CD4-positive, alpha-beta T cell (primary cell): Measurements from ENCODE around the gene FSTL4. TPM values are rescaled to one million over a fixed set of nuclear protein-coding genes. Genes with fewer than 3 reads are reported as not detected.

Experiments used
- ATAC-seq: fragments of 200-7000 bp; cut with Tn5 transposase; one replicate; pipeline ENCODE4 v1.10.0; 2022; ENCODE audit warnings: mild to moderate bottlenecking; ENCODE audit not compliant: poor library complexity
- CTCF ChIA-PET: fragments of 350-600 bp; sonication (Branson Sonifier 250); formaldehyde crosslinking; loops from one replicate; lab custom pipeline; 2021; ENCODE audit warnings: antibody characterized with exemption, inconsistent platforms; lab: Charles Lee
- POLR2A ChIA-PET: fragments of 350-600 bp; sonication (Branson Sonifier 250); formaldehyde crosslinking; loops from one replicate; lab custom pipeline; 2021; ENCODE audit warnings: antibody characterized with exemption, inconsistent platforms; lab: Charles Lee
- DNase-seq, 14 experiments: peaks; one replicate each; pipeline ENCODE4 v3.0.0-alpha.2; 2013 to 2020; ENCODE audit warnings: mixed read lengths in 2 of 14
- H3K27ac ChIP-seq, 2 donors: one replicate each; pipeline versions ENCODE4 v1.5.1 to v1.7.0; 2013; ENCODE audit warnings: low read length in 2 of 2, low read depth in 1 of 2, mild to moderate bottlenecking in 1 of 2
- H3K27me3 ChIP-seq, 2 experiments: 1 replicate in 1 of 2; 2 replicates in 1 of 2; pipeline versions ENCODE4 v1.6.1 to v1.7.0; 2013; ENCODE audit warnings: low read length in 2 of 2, control low read depth in 1 of 2, mild to moderate bottlenecking in 1 of 2, moderate library complexity in 1 of 2; ENCODE audit not compliant: insufficient read depth in 2 of 2, control insufficient read depth in 1 of 2
- H3K36me3 ChIP-seq: one replicate; pipeline ENCODE4 v1.6.1; 2013; ENCODE audit warnings: low read length, control low read depth; ENCODE audit not compliant: insufficient read depth
- H3K4me1 ChIP-seq: one replicate; pipeline ENCODE4 v1.6.1; 2013; ENCODE audit warnings: low read length, control low read depth; ENCODE audit not compliant: insufficient read depth
- H3K4me3 ChIP-seq: one replicate; pipeline ENCODE4 v1.5.1; 2013; ENCODE audit warnings: mild to moderate bottlenecking, low read length, moderate library complexity
- H3K9me3 ChIP-seq, 2 experiments: 1 replicate in 1 of 2; 2 replicates in 1 of 2; pipeline versions ENCODE4 v1.6.1 to v1.7.0; 2013; ENCODE audit warnings: low read length in 2 of 2, mild to moderate bottlenecking in 2 of 2, control low read depth in 1 of 2, moderate library complexity in 1 of 2; ENCODE audit not compliant: control insufficient read depth in 1 of 2, insufficient read depth in 1 of 2
- H3K27ac Mint-ChIP-seq: one replicate; pipeline ENCODE4 v1.8.0; 2020; ENCODE audit warnings: mixed read lengths
- H3K27me3 Mint-ChIP-seq: one replicate; pipeline ENCODE4 v1.8.0; 2021; ENCODE audit warnings: mixed read lengths
- H3K36me3 Mint-ChIP-seq: one replicate; pipeline ENCODE4 v1.8.0; 2021; ENCODE audit warnings: low read depth, mixed read lengths
- H3K4me1 Mint-ChIP-seq: one replicate; pipeline ENCODE4 v1.8.0; 2021; ENCODE audit warnings: low read depth, mixed read lengths
- H3K4me3 Mint-ChIP-seq: one replicate; pipeline ENCODE4 v1.8.0; 2020; ENCODE audit warnings: mild to moderate bottlenecking, mixed read lengths
- H3K9me3 Mint-ChIP-seq: one replicate; pipeline ENCODE4 v1.8.0; 2020; ENCODE audit warnings: mixed read lengths
- CTCF ChIP-seq: fragments of 200-600 bp; IDR thresholded peaks from one replicate; pipeline ENCODE4 v1.8.0; 2022; ENCODE audit warnings: antibody characterized with exemption, mild to moderate bottlenecking
- intact Hi-C, 2 experiments: fragments of 100-400 bp; cut with DNase I in 1 of 2; cut with micrococcal nuclease in 1 of 2; formaldehyde crosslinking; loops; one replicate each; pipeline versions ENCODE4 v1.15.1 to v1.9.0; 2023 to 2025; cut with DNase I, micrococcal nuclease
- total RNA-seq, 174 experiments: library from RNA in 2 of 174; stranded (reverse) in 2 of 174; gene quantifications; one replicate each; pipeline ENCODE4 v1.2.3 and lab custom pipeline; 2021 to 2026

FSTL4 gene
- total RNA-seq, 2 experiments from 2014 or later, result not detected

DNA sequence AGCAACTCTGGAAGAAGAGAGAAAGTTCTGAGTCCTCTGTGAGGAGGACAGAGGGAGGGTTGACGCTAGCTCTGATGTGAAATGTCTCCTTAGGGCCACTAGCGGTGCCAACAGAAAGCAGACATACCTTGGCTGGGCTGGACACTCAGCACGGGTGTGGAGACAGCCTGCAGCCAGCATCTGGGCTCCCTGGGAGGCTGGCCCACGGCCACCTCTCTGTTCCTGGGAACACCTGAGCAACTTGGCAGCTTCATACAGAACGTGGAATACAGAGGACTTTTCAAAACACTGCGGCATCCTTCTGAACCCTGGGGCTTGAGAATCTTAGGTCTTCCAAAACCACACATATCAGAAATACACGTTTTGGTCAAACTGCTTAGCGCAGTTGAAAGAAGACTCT, 269.1 kb downstream of the FSTL4 start:
- Histone ChIP-seq H3K4me1 (no peaks in the 10 kb centered on the region), H3K27me3 (peaks cover 0 to 4% of the 10 kb centered on the region in 2 experiments), H3K9me3 (no peaks in the 10 kb centered on the region), H3K27ac (no peak overlapping the region), H3K4me3 (no peak overlapping the region), H3K36me3 (no peaks in the 10 kb centered on the region)
- peaks cover 3% of the 10 kb centered on the region for H3K27me3 Mint-ChIP-seq
- no peaks in the 10 kb centered on the region for H3K4me1 Mint-ChIP-seq
- H3K36me3 Mint-ChIP-seq, result no peaks in the 10 kb centered on the region
- CTCF ChIA-PET, result interaction anchor here (0.5 kb wide), 1 partner anchor 74 kb away, joined by 3 read pairs; no protein-coding TSS in a partner anchor
- no peaks in the 10 kb centered on the region for H3K9me3 Mint-ChIP-seq
- POLR2A ChIA-PET, result no interaction called here
- ATAC-seq, result no peak
- TF ChIP-seq CTCF, result no peak
- no peak overlapping the region for H3K27ac Mint-ChIP-seq
- intact Hi-C loops, result no loop called here
- no peak overlapping the region for H3K4me3 Mint-ChIP-seq
- DNase-seq, result no peak

- Histone ChIP-seq H3K4me1 (no peaks in the 10 kb centered on the region), H3K9me3 (no peaks in the 10 kb centered on the region), H3K27ac (no peak overlapping the region), H3K4me3 (no peak overlapping the region), H3K36me3 (no peaks in the 10 kb centered on the region), H3K27me3 (peaks cover 0 to 3% of the 10 kb centered on the region in 2 experiments)
- Mint-ChIP-seq H3K4me3 (no peak overlapping the region), H3K4me1 (no peaks in the 10 kb centered on the region), H3K27ac (no peak overlapping the region), H3K27me3 (no peaks in the 10 kb centered on the region), H3K9me3 (no peaks in the 10 kb centered on the region), H3K36me3 (no peaks in the 10 kb centered on the region)
- intact Hi-C loops, result no loop called here
- ChIA-PET CTCF (no interaction called here), POLR2A (no interaction called here)
- ATAC-seq, result no peak
- no peak for DNase-seq
- TF ChIP-seq CTCF, result no peak
Measured at GRCh38 chr5:133341915-133342710, 270.2 kb downstream of the FSTL4 start.

- TF ChIP-seq CTCF, result no peak
- no peaks in the 10 kb centered on the region for H3K36me3 ChIP-seq
- no peaks in the 10 kb centered on the region for H3K9me3 Mint-ChIP-seq
- POLR2A ChIA-PET, result no interaction called here
- no peak overlapping the region for H3K27ac ChIP-seq
- no peak overlapping the region for H3K4me3 Mint-ChIP-seq
- H3K4me1 Mint-ChIP-seq, result no peaks in the 10 kb centered on the region
- H3K27ac Mint-ChIP-seq, result no peak overlapping the region
- DNase-seq (no peak), ATAC-seq (no peak)
- H3K36me3 Mint-ChIP-seq, result no peaks in the 10 kb centered on the region
- no peaks in the 10 kb centered on the region for H3K4me1 ChIP-seq
- no peaks in the 10 kb centered on the region for H3K27me3 ChIP-seq
- intact Hi-C loops, result no loop called here
- CTCF ChIA-PET, result no interaction called here
- H3K4me3 ChIP-seq, result no peak overlapping the region
- H3K27me3 Mint-ChIP-seq, result no peaks in the 10 kb centered on the region
- H3K9me3 ChIP-seq, result no peaks in the 10 kb centered on the region
Measured at GRCh38 chr5:133341296-133341695, 271.0 kb downstream of the FSTL4 start.
